ENCODE measurements around the gene CACNA1H.

CACNA1H gene

DNA sequence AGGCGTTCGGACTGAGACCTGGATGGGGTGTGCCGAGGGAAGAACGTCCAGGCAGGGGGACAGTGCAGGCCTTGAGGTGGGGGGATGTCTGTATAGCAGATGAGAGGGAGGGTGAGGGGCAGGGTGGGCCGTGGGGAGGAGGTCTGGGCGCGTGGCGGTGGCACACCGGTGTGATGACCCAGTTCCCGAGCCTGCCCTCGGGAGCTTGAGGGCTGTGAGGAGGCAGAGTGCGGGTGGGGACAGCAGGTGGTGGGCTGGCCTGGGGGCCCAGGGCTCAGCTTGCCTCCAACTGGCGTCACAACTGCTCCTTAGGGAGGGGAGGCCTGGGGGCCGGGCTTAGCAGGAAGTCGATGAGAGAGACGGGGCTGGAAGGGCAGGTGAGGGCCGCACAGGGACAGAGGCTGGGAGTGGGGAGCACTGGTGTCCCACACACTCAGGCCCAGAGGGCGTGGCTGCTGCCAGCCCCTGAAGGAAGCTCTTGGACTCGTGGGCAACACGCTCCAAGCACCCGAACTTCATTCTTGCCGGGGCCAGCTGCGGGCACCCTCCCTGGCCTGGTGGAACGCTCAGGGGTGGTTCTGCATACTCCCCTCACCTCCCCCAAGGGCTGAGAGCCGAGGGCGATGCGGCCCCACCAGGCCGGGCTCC lies 6.5 kb downstream of the CACNA1H start:
- no peak for DNase-seq

DNA sequence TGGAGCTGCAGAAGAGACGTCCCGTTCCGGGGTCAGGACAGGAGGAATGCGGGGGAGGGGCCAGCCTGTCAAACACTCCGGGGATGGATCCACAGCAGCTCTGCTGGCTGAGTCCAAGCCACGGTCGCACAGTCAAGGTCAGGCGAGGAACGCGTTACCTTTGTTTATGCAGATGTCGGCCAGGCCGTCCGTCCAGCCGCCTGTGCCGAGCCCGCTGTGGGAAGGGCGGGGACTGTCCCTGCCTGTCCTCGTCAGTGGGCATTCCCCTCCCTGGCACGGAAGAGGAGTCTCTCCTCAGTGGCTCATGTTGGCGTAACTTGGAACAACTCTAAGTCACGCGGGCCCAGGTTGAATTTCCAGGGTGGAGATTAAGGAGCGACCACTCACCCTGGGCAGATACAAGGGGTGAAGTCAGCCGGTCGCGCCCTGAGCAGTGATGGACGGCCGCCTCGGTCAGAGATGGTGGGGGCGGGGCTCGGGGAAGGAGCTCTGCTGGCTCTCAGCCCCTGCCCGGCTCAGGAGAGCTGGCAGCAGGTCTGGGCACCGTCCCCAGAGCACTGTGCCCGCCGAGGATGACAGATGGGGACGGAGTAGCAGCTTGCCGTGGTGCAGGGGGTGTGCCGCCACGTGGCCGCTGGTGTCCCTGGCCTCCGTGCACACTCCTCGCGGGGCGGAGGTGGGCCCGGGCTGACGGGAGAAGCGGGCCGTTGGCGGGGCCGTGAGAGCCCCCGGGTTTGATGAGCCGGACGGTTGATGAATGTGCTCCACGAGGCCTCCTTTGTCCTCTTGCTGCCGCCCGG lies 7.3 kb downstream of the CACNA1H start:
- peak; percentile 64 for DNase-seq

DNA sequence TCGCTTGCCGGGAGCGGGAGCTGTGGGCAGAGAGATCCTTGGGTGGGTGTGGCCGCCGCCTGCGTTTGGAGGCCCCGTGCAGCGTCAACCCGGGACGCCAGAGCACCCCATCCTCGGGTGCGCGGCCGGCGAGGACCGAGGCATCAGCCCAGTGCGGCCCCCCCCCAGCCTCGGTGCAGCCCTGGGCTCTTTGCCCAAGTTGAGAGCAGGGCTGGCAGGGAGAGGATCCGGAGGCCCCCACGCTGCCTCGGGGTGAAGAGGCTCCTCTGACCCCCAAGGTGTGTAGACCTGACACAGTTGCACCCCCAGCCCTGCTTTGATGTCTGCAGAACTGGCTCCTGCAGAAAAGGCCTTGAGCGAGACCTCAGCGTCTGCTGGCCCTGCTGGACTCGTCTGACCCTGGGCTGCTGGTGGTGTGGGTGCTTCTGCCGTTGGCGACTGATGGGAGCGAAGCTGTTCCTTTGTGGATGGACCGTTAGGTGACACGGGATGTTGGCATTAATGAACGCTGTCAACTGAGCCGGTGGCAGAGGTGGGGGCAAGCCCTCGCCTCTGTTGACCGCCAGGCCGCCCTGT lies 8.0 kb downstream of the CACNA1H start:
- DNase-seq = no peak

DNA sequence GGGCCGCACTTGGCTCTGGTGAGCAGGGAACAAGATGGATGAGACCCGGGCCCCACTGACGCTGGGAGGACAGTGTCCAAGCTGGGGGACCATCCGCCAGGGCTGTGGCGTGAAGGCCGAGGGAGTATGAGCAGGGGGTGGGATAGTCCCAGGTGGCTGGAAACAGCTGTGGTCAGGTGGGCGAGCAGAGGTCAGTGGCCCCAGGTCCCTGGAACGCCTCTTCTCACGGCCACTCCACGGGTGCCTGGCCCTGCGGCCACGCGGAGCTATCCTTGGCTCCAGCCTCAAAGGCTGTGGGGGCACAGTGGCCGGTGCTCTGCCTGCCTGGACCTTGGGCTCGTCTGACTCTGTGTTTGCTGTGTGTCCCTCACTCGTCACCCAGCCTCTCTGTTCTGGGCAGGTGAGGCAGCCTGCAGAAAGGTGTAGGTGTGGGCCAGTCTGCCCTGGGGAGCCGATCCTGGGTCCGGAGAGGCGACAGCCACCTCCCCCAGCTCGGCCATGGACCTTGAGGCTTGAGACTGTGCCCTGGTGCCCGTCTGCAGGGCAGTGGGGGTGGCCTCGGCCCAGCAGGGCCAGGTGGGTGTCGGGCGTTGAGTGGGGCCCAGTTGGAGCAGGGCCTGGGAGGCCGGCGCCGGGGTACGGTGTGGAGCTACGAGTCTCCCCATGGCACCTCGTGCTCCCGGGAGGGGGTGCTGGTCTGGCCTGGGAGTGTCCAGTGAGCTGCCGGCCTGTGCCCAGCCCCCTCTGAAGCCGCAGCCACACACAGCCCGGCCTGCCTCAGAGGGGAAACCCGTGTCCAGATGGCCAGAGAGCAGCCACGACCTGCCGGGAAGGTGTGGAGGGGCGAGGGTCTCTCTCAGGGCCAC lies 10.0 kb downstream of the CACNA1H start:
- DNase-seq = no peak

DNA sequence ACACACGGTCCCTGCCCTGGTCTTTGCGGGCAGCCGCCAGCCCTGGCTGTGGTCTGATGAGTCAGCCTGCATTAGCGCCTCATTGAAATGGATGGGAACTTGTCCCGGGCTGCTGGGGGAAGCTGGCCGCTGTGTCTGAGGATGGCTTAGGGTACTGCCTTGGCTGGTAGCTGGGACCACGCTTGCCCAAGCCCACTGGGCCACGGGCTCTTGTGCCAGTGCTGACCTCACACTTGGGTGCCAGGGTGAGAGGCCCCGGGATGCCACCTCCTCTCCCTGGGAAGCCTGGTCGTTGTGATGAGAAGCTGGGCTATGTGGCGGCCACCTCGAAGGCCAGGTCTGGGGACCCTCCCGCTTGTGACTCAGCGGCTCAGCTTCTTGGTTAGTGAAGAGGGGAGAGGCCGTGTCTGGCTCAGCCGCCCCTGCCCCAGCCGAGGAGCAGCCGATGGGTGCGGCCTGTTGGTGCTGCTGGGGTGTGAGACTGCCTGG lies 10.7 kb downstream of the CACNA1H start:
- no peak for DNase-seq

DNA sequence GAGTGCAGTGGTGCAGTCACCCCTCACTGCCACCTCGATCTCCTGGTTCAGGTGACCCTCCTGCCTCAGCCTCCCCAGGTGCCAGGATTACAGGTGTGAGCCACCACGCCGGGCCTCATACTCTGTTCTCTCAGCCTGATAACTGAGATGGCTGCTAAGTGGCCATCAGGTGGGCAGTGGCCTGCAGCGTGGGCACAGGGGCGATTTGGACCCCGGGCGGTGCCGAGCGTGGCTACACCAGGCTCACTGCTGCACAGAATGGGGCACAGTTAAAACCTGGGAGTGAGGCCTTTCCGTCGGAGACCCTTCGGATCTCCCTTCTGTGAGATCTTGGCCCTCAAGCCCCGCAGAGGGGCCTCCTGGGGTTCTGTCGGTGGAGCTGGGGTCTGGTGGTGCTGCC lies 11.5 kb downstream of the CACNA1H start:
- no peak for DNase-seq

DNA sequence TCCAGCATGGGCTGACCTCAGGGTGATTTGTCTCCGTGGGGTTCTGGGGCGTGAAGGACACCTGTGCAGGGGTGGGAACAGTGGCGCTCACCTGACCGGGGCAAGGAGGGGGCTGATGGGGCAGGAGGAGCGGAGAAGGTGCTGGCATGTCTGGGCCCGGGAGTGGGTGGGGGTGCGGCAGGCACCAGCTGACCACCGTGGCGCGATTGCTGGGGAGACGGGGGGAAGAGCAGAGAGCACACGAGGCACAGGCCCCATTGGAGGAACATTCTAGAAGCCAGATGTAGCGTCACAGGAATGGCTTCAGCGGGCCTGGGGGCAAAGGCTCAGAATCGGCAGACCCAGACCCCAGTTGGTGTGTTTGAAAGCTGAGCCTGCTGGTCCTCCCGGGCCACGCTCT lies 12.1 kb downstream of the CACNA1H start:
- no peak for DNase-seq

DNA sequence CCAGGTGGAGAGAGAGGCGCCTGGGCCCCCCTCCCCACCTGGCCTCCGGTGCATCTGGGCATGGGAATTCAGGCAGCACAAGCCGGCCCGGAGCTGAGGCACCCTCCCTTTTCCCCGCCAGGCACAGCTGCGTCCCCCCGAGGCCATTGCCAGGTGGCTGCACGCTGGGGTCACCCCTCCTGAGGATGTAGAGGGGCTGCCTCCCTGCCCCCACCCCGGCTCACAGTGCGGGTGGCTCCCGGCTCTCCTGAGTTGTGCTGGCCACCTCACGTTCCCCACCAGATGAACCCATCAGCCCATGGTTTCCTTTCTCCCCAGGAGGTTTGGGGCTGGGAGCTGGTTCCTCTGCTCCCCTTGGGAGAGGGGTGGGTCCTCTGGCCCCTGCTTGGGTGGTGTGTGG lies 12.6 kb downstream of the CACNA1H start:
- no peak for DNase-seq

DNA sequence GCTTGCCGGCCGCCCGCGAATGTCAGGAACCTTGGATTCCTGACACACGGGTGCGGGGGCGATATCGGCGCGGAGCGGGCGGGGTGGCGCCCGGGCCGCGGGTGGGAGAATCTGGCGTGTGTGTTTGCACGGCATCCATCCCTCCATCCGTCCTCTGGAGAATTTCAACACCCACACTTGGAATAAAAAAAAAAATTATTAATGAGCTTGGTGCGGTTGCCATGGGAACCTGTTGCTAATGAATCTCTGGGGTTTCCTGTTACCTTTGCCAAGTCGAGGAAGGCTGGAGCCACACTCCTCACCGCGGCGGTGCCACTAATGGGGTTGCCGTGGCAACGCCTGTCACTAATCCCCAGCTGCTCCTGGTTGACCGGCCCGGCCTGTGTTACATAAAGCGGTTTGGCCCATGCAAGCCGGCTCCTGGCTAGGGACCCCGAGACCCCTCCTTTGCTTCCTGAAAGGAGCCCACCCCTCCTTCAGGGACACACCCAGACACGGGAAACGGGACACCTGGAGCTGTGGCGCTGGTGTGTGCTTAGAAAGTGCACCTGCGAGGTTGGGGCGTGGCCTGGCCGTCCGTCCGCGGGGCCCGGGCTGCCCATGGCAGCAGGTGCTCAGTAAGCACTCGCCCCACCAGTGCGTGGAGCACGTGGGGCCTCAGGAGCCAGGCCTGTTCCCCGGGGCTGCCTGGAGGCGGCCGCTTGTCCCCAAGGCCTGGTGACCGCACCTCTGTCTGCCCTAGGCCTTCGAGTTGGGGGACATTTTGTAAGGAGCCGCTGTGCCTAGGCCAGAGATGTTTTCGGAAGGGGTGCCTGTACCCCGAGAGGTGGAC lies 14.6 kb downstream of the CACNA1H start:
- peak; percentile 74 for DNase-seq

DNA sequence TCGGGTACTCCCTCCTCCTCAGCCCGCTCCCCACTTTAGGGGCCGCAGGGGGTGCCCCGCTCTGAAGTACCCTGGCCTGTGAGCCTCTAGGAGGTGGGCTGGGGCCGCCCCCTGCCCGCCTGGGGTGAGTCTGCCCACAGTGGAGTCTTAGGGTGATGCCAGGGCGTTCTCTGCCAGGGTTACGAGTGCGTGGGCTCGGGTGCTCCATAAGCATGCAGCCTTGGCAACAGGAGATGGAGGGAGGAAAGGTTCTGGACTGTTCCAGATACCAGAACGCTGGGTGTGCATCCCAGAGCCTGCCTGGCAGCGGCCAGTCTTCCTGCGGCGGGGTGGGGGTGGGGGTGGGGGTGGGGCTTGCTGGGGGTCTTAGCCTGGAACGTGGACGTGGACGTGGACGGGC lies 15.9 kb downstream of the CACNA1H start:
- no peak for DNase-seq

DNA sequence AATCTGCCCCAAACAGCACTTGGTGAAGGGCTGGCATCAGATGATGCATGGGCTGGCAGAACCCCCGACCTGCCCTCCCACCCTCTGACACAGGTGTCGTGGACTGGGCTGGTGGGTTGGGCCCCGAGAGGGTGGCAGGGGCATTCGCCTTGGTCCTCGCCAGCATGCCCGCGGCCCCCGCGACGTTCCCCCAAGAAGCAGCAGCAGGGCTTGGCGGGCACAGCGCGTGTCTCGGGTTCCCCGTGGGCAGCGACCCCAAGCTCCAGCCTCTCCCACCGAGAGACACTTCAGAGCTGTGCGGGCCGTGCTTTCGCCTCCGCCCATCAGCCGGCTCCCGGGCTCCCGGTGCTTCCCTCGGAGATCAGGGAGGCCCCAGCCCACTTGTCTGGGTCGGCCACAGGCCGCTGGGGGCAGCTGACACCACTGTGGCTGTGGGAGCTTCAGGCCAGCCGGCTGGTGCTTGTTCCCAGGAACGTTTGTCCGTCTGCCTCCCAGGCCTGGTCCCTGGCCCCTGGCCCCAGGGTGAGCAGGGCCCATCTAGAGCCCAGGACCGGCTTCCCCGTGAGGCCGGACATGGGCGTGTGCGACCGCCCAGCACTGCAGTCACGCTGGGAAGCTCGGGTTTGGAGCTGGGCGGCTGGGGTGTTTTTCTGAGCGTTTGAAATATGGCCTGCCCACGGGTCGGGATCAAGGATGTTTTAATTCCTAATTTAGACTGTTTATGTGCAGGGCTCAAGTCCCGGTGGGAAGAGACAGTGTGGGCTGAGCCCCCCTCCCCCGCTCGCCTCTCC lies 16.6 kb downstream of the CACNA1H start:
- DNase-seq = no peak

DNA sequence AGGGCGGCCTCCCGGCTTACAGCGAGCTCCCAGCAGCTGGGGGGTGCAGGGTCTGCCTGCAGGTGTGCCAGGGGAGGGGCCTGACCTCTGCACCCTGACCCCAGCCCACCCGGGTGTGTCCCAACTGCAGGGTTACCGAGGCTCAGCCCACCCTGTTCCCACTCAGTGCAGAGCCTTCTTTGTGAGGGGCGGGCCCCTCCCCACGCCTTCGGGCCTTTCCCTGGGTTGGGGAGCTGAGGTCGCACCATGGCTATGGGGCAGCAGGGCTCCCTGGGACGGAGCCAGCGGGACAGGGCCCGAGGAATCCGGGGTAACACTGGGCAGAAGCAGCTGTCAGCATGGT lies 17.1 kb downstream of the CACNA1H start:
- no peak for DNase-seq

DNA sequence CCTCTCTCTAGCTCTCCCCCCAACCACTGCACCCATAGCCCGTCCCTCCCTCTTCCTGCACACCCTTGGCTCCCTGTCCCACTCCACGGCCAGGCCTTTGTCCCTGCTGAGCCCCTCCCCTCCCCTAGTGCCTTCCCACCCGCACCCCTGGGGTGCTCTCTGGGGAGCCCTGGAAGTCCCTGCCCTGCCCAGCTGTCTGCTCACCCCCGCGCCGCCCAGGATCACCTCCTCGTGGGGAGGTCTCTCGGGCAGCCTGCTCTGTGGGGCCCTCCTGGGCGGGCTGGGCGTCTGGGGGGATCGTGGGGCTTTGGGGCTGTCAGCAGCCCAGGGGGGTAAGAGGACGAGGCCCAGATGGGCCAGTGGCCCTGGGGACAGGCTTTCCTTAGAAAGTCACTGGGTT lies 18.1 kb downstream of the CACNA1H start:
- no peak for DNase-seq

DNA sequence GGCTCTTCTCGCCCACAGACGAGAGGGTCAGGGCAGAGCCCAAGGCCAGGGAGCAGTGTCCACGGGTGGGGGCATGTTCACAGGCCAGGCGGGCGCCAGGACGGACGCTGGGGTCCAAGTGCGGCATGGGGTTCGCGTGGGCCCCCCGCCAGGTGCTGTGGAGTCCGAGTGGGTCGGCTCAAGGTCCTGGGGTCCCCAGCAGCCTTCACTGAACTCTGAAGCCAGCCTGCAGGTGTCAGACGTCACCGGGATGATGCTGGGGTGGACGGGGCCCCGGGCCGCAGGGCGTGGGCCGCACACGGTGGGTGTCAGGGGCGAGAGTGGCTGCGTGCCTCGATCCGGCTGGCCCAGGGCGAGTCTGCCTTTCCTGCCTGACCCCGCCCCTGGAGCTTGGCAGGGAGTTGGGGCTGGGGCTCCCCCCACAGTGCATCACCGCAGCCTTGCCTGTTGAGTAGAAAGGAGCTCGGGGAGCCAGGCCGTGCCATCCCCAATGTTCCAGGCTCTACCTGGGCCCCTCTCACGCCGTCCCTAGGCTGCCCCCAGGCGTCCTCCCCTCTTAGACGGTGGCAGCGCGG lies 19.0 kb downstream of the CACNA1H start:
- DNase-seq = no peak

DNA sequence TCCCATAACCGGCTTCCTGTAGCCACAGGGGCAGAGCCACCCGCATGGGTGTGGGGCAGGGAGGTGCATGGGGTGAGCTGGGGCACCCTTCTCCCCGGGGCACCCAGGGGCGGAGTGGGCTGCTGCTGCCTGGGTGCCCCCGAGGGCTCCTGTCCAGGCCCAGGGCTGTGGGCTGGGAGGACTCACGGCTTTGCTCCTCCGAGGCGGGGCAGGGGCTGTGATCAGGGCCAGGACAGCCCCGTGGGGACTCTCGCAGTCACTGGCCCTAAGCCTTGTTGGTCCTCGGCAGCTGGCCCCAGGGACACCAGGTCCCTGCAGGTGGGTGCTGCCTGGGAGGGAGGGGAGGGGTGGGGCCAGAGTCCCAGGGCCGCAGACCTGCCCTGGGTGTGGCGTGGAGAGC lies 19.7 kb downstream of the CACNA1H start:
- DNase-seq = no peak

DNA sequence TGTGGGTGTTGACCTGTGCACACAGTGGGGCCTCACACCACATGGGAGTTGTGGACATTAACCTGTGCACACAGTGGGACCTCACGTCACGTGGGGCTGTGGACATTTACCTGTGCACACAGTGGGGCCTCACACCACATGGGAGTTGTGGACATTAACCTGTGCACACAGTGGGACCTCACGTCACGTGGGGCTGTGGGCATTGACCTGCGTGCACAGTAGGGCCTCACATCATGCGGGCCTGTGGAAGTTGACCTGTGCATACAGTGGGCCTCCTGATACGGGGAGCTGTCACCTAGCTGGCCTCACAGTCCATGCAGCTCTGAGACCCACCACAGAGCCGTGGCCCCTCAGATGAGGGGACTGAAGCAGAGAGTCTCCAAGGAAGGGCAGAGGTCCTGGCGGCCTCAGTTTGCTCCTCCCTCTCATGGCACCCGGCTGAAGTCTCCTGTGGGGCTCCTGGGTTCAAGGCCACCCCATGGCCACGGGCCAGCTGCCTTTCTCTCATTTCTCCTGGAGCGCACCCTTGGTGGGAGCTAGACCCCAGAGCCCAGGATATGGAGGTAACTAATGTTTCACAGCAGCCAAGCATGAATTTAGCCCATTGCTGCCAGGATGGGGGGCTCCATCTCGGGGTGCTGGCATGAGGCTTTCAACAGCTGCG lies 21.0 kb downstream of the CACNA1H start:
- no peak for DNase-seq

DNA sequence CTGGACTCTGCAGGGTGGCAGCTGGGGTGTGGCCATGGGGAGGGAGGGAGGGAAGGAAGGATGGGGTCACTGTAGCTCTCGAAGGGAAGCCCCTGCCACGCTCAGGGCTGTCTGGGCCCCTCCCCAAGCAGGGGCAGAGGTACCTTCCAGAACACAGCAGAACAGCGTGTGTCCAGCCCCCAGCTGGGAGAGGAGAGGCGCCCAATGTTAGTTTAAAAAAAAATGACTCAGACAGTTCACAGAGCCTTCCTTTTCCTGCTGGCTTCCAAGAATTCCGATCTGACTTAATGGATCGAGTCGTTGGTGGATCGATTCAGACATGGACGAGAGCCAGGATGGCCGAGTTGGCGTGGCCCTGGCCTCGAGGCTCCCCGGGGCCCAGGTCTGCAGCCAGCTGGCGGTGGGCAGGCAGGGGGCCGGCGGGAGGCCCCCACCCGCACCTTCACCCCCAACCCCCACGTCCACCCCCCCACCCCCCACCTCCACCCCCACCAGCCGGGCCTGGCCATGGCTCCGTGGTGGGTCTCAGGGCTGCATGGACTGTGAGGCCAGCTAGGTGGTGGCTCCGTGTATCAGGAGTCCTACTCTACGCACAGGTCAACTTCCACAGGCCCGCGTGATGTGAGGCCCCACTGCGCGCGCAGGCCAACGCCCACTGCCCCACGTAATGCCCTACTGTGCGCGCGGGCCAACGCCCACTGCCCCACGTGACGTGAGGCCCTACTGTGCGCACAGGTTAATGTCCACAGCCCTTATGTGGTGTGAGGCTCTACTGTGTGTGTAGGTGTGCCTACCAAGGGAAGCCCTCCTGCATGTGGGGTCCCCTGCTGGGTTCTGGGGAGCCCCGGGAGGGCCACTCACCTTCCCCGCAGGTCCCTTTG lies 21.8 kb downstream of the CACNA1H start:
- DNase-seq = peak; percentile 14

DNA sequence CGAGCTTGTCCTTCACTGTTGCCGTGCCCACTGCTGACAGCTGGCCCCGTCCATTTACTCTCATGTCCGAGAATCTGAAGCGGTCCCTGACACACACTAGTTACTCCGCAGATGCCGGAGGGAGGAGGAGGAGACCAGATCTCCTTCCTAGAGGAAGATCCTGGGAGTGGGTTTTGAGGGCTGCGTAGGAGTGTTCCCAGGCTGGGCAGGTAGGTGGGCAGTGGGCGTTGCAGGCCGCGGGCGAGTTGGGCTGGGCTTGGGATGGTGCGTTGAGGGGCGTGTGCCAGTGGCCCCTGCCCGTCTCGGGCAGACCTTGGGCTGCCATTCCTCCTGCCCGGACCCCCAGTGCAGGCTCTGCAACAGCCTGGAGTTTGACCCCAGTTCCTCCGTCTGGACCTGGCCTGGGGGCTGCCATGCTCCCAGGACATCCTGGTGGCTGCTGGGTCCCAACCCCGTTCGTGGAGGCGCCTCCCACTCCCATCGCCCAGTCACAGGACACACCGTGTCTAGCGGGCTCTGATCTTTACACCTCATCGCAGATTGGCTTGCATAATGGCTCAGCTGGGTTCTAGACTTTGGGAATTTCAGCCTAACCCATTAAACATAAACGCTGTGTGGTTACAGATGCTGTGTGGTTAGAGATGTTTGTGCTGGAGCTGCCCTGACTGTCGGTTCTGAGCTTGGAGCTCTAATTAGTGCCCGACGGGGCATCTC lies 22.8 kb downstream of the CACNA1H start:
- no peak for DNase-seq

All from NCI-H1092 treated with DMSO at 0.1 percent for 48 hours (cell line).